PC-3 (cell line): ENCODE results near the gene SOX18.

ENCODE experiments used
- CTCF ChIP-seq: fragments of 300-600 bp; sonication (generic); conservative IDR thresholded peaks from 2 replicates; pipeline ENCODE4 v1.5.1; 2017; ENCODE audit warnings: antibody characterized with exemption, low read depth, mild to moderate bottlenecking, low read length
- EZH2 ChIP-seq: fragments of 300-600 bp; sonication (generic); IDR thresholded peaks from one replicate; pipeline ENCODE4 v1.6.1; 2017; ENCODE audit warnings: antibody characterized with exemption, mild to moderate bottlenecking, low read length; ENCODE audit not compliant: unreplicated experiment
- EZH2phosphoT487 ChIP-seq: fragments of 300-600 bp; sonication (generic); IDR thresholded peaks from 2 replicates; pipeline ENCODE4 v1.6.1; 2018; ENCODE audit warnings: mild to moderate bottlenecking, antibody characterized with exemption, low read length, borderline replicate concordance

GRCh38 chr20:64038224-64038564 lies 11.2 kb downstream of the SOX18 start:
- TF ChIP-seq CTCF (no peak), EZH2 (no peak), EZH2phosphoT487 (no peak)
